Fibroblast of lung (primary cell): ENCODE data around the gene SUFU. TPM values are rescaled to one million over a fixed set of nuclear protein-coding genes. Genes with fewer than 3 reads are reported as not detected.

Experiments used
- DNase-seq, 2 donors: peaks; one replicate each; pipeline versions ENCODE4 v3.0.0 to v3.0.0-alpha.2; 2010; ENCODE audit warnings: low read depth in 2 of 2
- H2AFZ ChIP-seq: 2 replicates; pipeline ENCODE4 v1.5.1; 2012; ENCODE audit warnings: low read length, control low read depth, inconsistent platforms
- H3K27ac ChIP-seq: 2 replicates; pipeline ENCODE4 v1.5.1; 2011; ENCODE audit warnings: low read length, control low read depth; ENCODE audit not compliant: insufficient read depth
- H3K27me3 ChIP-seq: 2 replicates; pipeline ENCODE4 v1.5.1; 2011; ENCODE audit warnings: mild to moderate bottlenecking, low read length; ENCODE audit not compliant: control insufficient read depth, insufficient read depth
- H3K36me3 ChIP-seq: 2 replicates; pipeline ENCODE4 v1.5.1; 2011; ENCODE audit warnings: low read length; ENCODE audit not compliant: control insufficient read depth, insufficient read depth
- H3K4me1 ChIP-seq: 2 replicates; pipeline ENCODE4 v1.5.1; 2011; ENCODE audit warnings: low read length; ENCODE audit not compliant: control insufficient read depth, insufficient read depth; ENCODE audit errors: extremely low read depth
- H3K4me2 ChIP-seq: 2 replicates; pipeline ENCODE4 v1.5.1; 2011; ENCODE audit warnings: low read length, control low read depth; ENCODE audit not compliant: insufficient read depth; ENCODE audit errors: extremely low read depth
- H3K4me3 ChIP-seq, 4 experiments: fragments of 200-600 bp in 1 of 4; sonication (generic) in 1 of 4; replicated peaks in 1 of 4; 2 replicates each; pipeline ENCODE4 v1.5.1; 2011 to 2016; ENCODE audit warnings: low read length in 4 of 4, low read depth in 3 of 4, mild to moderate bottlenecking in 3 of 4, control low read depth in 2 of 4, inconsistent platforms in 1 of 4, mixed read lengths in 1 of 4; ENCODE audit not compliant: insufficient read depth in 1 of 4; ENCODE audit errors: control extremely low read depth in 1 of 4
- H3K79me2 ChIP-seq: 2 replicates; pipeline ENCODE4 v1.5.1; 2012; ENCODE audit warnings: mild to moderate bottlenecking, low read length, inconsistent platforms; ENCODE audit not compliant: control insufficient read depth, insufficient read depth
- H3K9ac ChIP-seq: 2 replicates; pipeline ENCODE4 v1.5.1; 2011; ENCODE audit warnings: mild to moderate bottlenecking, low read length, control low read depth; ENCODE audit not compliant: insufficient read depth
- H3K9me3 ChIP-seq: 2 replicates; pipeline ENCODE4 v1.5.1; 2012; ENCODE audit warnings: low read depth, low read length; ENCODE audit not compliant: control insufficient read depth, insufficient read depth
- H4K20me1 ChIP-seq: 2 replicates; pipeline ENCODE4 v1.5.1; 2011; ENCODE audit warnings: low read length; ENCODE audit not compliant: control insufficient read depth, insufficient read depth; ENCODE audit errors: extremely low read depth
- EZH2 ChIP-seq: IDR thresholded peaks from 2 replicates; pipeline ENCODE4 v1.5.1; 2012; ENCODE audit warnings: low read length, control low read depth, mild to moderate bottlenecking; ENCODE audit errors: missing control alignments
- polyA plus RNA-seq, 2 donors: library from polyadenylated mRNA; depleted of rRNA in 1 of 2; stranded (reverse) in 1 of 2; unstranded in 1 of 2; fragments of >200 nt; gene quantifications; 2 replicates each; pipeline ENCODE4 v1.2.1, GENCODE V29; 2011 to 2012; ENCODE audit warnings: missing spikeins in 1 of 2
- total RNA-seq: library from RNA; depleted of rRNA; stranded (reverse); fragments of >200 nt; gene quantifications from 2 replicates; pipeline ENCODE4 v1.2.1, GENCODE V29; 2014
- TF ChIP-seq, protein P1 (sequence below), 2 donors: IDR thresholded peaks in 1 of 2; conservative IDR thresholded peaks in 1 of 2; 1 replicate in 1 of 2; 2 replicates in 1 of 2; pipeline ENCODE4 v1.5.1; 2011 to 2012; ENCODE audit warnings: low read length in 2 of 2, control low read depth in 1 of 2, inconsistent platforms in 1 of 2, low read depth in 1 of 2, mild to moderate bottlenecking in 1 of 2

SUFU gene
- total and polyA plus RNA-seq, 2 donors (not counting 1 experiment from before 2014, with no cell fraction given) = 4.3 to 5.6 TPM

DNA sequence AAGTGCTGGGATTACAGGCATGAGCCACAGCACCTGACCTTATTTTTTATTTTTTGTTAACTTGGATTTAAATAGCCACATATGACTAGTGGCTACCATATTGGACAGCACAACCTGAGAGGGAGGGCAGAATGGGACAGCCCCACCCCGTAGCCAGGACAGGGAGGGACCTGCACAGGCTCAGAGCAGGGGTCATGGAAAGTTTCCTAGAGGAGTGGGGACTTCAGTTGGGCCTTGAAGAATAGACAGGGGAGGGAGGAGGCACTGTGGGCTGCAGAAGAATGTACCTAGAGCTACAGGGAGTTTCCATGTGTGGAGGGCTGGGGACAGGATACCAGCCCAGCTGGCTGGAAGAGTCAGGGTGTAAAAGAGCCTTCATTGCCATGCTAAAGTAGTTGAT lies 149.3 kb downstream of the SUFU start:
- H3K4me1 ChIP-seq = peaks cover 25% of the 10 kb centered on the region

DNA sequence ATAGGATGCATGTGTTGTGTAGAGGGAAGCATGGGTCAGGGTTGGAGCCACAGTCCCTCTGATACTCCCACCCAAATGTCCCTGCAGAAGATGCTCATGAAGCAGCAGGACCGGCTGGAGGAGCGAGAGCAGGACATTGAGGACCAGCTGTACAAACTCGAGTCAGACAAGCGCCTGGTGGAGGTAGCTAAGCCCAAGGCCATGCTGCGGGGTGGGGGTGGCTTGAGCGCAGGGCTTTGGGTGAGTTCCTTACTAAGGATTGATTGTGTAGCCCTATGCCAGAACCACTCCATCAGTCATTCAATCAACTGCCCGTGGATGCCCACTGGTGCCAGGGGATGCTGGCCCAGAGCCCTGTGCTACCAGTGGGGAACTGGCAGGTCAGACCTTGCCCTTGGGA lies 150.8 kb downstream of the SUFU start:
- TF ChIP-seq, protein P1, sequence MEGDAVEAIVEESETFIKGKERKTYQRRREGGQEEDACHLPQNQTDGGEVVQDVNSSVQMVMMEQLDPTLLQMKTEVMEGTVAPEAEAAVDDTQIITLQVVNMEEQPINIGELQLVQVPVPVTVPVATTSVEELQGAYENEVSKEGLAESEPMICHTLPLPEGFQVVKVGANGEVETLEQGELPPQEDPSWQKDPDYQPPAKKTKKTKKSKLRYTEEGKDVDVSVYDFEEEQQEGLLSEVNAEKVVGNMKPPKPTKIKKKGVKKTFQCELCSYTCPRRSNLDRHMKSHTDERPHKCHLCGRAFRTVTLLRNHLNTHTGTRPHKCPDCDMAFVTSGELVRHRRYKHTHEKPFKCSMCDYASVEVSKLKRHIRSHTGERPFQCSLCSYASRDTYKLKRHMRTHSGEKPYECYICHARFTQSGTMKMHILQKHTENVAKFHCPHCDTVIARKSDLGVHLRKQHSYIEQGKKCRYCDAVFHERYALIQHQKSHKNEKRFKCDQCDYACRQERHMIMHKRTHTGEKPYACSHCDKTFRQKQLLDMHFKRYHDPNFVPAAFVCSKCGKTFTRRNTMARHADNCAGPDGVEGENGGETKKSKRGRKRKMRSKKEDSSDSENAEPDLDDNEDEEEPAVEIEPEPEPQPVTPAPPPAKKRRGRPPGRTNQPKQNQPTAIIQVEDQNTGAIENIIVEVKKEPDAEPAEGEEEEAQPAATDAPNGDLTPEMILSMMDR (conservative IDR thresholded peaks at IDR 0.05 in 1 of 2, IDR thresholded peaks at IDR 0.05 in 1 of 2; ENCODE audit: low read depth in 1 of 2, low read length in 2 of 2) = no peak
- H3K79me2 ChIP-seq = peaks cover 56% of the 10 kb centered on the region
- H3K27ac ChIP-seq = no peak overlapping the region
- DNase-seq = no peak
- H3K4me2 ChIP-seq = no peak overlapping the region
- peaks cover 12% of the 10 kb centered on the region for H3K4me1 ChIP-seq
- peaks cover 24% of the 10 kb centered on the region for H3K36me3 ChIP-seq
- H3K9me3 ChIP-seq = no peaks in the 10 kb centered on the region
- H3K9ac ChIP-seq = no peak overlapping the region
- H3K27me3 ChIP-seq = no peaks in the 10 kb centered on the region
- H3K4me3 ChIP-seq = no peak overlapping the region
- no peaks in the 10 kb centered on the region for H4K20me1 ChIP-seq
- no peak overlapping the region for H2AFZ ChIP-seq

More for the DNA sequence above, 149.3 kb downstream of the SUFU start:
- no peak overlapping the region for H3K4me2 ChIP-seq
- no peaks in the 10 kb centered on the region for H3K27me3 ChIP-seq
- H3K36me3 ChIP-seq = peaks cover 23% of the 10 kb centered on the region
- H2AFZ ChIP-seq = no peak overlapping the region
- H3K27ac ChIP-seq = no peak overlapping the region
- H4K20me1 ChIP-seq = peaks cover 1% of the 10 kb centered on the region
- TF ChIP-seq, protein P1 (conservative IDR thresholded peaks at IDR 0.05 in 1 of 2, IDR thresholded peaks at IDR 0.05 in 1 of 2; ENCODE audit: low read depth in 1 of 2, low read length in 2 of 2) = no peak
- no peak for TF ChIP-seq EZH2
- H3K4me3 ChIP-seq = no peak overlapping the region
- no peak overlapping the region for H3K9ac ChIP-seq
- no peaks in the 10 kb centered on the region for H3K9me3 ChIP-seq
- DNase-seq = no peak
- H3K79me2 ChIP-seq = peaks cover 72% of the 10 kb centered on the region

DNA sequence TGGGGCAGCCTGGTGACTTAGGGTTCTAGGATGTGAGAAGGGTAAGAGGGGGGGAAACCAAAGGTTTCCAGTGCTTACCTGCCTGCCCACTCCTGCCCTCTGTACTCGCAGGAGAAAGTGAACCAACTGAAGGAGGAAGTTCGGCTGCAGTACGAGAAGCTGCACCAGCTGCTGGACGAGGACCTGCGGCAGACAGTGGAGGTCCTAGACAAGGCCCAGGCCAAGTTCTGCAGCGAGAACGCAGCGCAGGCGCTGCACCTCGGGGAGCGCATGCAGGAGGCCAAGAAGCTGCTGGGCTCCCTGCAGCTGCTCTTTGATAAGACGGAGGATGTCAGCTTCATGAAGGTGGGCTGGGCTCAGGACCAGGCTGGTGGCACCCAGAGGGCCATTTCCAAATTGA lies 151.2 kb downstream of the SUFU start:
- no peak overlapping the region for H3K9ac ChIP-seq
- peaks cover 8% of the 10 kb centered on the region for H3K4me1 ChIP-seq
- DNase-seq = no peak
- H4K20me1 ChIP-seq = no peaks in the 10 kb centered on the region
- H3K27me3 ChIP-seq = no peaks in the 10 kb centered on the region
- no peaks in the 10 kb centered on the region for H3K9me3 ChIP-seq
- no peak overlapping the region for H3K4me2 ChIP-seq
- H3K4me3 ChIP-seq = no peak overlapping the region
- H3K27ac ChIP-seq = no peak overlapping the region
- TF ChIP-seq, protein P1 (conservative IDR thresholded peaks at IDR 0.05 in 1 of 2, IDR thresholded peaks at IDR 0.05 in 1 of 2; ENCODE audit: low read depth in 1 of 2, low read length in 2 of 2) = no peak
- peaks cover 52% of the 10 kb centered on the region for H3K79me2 ChIP-seq
- peaks cover 24% of the 10 kb centered on the region for H3K36me3 ChIP-seq
- no peak overlapping the region for H2AFZ ChIP-seq
